22Rv1 (cell line): ENCODE measurements around the gene SF3B2.
"Not testable (repeated sequence)": the region's sequence is repeated elsewhere in the genome, so short reads cannot be mapped to it uniquely, and the experiment has no call there.

ENCODE experiments used
- H3K27ac ChIP-seq: fragments of 450-650 bp; 2 replicates; pipeline ENCODE4 v1.5.1; 2017
- ZFX ChIP-seq: fragments of 450-650 bp; IDR thresholded peaks from 2 replicates; pipeline ENCODE4 v1.6.1; 2017; ENCODE audit warnings: antibody characterized with exemption, borderline replicate concordance
- TF ChIP-seq, protein P1 (sequence below): fragments of 450-650 bp; IDR thresholded peaks from 2 replicates; pipeline ENCODE4 v1.5.1; 2017; ENCODE audit warnings: mild to moderate bottlenecking

Gene SF3B2

DNA sequence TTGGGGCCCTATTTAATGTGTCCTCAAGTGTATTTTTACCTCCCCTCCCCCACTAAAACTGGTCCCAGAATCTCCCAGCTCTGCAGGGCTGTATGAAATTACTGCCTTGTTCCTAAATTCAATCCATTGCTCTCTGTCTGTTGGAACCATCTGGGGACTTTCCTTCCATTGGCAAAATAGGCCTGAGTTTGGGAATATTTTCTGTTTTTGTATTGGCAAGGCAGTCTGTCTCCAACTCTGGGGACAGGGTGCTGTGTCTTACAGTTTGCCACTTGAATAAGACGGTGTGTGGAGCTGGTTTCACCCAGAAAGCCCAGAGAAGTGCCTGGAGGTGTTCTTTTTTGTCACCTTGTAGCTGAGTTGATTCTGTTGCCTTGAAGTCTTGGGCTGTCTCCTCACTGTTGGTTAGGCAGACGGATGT is 19.2 kb downstream of the SF3B2 start:
- peak overlapping the region; percentile 78; the same call in 1 of the 2 replicates for H3K27ac ChIP-seq
- TF ChIP-seq ZFX, result no peak
- TF ChIP-seq, protein P1, sequence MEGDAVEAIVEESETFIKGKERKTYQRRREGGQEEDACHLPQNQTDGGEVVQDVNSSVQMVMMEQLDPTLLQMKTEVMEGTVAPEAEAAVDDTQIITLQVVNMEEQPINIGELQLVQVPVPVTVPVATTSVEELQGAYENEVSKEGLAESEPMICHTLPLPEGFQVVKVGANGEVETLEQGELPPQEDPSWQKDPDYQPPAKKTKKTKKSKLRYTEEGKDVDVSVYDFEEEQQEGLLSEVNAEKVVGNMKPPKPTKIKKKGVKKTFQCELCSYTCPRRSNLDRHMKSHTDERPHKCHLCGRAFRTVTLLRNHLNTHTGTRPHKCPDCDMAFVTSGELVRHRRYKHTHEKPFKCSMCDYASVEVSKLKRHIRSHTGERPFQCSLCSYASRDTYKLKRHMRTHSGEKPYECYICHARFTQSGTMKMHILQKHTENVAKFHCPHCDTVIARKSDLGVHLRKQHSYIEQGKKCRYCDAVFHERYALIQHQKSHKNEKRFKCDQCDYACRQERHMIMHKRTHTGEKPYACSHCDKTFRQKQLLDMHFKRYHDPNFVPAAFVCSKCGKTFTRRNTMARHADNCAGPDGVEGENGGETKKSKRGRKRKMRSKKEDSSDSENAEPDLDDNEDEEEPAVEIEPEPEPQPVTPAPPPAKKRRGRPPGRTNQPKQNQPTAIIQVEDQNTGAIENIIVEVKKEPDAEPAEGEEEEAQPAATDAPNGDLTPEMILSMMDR, result no peak

DNA sequence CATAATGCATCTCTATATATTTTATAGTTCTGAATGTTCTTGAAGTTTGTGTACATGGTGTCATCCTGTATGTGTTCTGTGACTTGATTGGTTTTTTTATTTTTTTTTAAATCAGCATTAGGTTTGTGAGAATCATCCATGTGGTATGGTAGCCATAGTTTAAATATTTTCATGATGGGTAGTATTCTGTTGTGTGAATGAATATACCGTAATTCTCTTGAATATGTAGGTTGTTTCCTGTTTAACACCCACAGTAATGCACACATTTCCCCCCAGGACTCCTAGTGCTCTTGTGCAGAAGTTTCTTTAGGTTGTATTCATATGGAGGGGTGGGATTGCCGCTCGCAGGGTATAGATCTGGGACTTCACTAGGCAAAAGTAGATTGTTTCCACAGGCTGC is 19.9 kb downstream of the SF3B2 start:
- H3K27ac ChIP-seq, result no peak overlapping the region
- TF ChIP-seq ZFX, result no peak
- TF ChIP-seq, protein P1, result no peak

DNA sequence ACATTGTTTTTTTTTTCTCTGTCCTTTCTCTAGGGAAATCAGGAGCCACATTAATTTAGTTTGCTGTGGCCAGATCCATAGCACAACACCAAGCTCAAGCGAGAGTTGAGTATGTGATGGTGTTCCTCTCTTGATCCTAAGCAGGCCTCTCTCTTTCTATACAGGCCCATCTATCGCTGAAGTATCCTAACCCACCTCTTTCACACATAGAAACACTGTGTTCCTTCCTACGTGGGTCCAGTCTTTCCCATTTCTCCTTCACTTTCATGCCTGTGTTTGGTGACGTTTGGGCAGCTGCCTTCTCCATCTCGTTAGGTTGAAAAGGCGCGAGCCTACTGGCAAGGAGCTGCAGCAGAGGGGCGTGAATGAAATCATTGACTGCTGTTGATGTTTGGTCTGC is 20.4 kb downstream of the SF3B2 start:
- H3K27ac ChIP-seq, result no peak overlapping the region
- no peak for TF ChIP-seq ZFX
- TF ChIP-seq, protein P1, result no peak

DNA sequence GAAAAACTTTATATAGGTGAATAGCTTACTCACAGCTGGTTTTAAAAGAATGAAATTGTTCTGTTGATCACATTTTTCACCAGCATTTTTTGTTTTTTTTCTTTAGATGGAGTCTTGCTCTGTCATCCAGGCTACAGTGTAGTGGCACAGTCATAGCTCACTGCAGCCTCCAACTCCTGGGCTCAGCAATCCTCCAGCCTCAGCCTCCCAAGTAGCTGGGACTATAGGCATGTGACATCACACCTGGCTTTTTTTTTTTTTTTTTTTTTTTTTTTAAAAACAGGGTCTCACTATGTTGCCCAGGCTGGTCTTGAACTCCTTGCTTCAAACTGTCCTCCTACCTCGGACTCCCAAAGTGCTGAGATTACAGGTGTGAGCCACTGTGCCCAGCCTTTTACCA is 21.5 kb downstream of the SF3B2 start:
- no peak for TF ChIP-seq ZFX
- TF ChIP-seq, protein P1, result no peak
- no peak overlapping the region for H3K27ac ChIP-seq

DNA sequence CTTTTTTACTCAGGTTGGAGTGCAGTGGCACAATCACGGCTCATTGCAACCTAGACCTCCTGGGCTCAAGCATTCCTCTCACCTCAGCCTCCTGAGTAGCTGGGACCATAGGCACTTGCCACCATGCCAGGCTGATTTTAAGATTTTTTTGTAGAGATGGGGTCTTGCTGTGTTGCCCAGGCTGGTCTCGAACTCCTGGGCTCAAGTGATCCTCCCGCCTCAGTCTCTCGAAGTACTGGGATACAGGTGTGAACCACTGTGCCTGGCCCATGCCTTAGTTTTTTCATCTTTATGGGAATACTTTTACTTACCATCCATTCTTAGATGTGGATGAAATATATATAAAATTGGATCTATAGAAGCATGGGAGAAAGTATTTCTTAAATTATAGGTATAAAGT is 23.1 kb downstream of the SF3B2 start:
- TF ChIP-seq ZFX, result no peak
- TF ChIP-seq, protein P1, result no peak
- H3K27ac ChIP-seq, result no peak overlapping the region

DNA sequence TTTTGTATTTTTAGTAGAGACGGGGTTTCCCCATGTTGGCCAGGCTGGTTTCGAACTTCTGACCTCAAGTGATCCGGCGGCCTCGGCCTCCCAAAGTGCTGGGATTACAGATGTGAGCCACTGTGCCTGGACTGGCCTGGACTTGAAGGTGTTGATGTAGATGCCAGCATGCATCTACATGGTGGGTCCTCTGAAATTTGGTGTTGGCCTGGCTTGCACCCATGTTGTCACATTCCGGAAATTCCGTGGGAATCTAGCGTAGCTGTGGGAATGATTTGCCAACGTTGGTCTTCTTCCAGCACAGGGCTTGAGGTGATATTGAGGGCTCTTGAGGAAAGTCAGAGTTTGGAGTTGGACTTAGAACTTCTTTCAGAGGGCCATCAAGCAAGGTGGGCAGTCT is 24.4 kb downstream of the SF3B2 start:
- TF ChIP-seq ZFX, result no peak
- TF ChIP-seq, protein P1, result no peak
- H3K27ac ChIP-seq, result no peak overlapping the region

DNA sequence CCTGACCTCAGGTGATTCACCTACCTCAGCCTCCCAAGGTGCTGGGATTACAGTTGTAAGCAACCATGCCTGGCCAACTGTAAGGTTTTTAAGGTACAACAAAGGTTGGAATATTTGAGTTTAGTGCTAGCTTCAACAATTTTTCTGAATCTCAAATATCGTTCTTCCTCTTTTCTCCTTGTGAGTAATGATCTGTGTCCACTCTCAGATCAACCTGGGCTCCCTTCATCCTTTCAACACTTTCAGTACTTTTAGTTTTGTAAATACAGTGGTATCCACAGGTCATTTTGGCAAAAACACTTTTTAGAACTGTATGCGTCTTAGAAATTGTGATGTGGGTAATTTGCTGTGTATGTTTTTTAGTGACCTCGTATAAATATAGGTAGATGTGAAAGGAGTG is 25.8 kb downstream of the SF3B2 start:
- H3K27ac ChIP-seq, result no peak overlapping the region
- TF ChIP-seq, protein P1, result no peak
- no peak for TF ChIP-seq ZFX

DNA sequence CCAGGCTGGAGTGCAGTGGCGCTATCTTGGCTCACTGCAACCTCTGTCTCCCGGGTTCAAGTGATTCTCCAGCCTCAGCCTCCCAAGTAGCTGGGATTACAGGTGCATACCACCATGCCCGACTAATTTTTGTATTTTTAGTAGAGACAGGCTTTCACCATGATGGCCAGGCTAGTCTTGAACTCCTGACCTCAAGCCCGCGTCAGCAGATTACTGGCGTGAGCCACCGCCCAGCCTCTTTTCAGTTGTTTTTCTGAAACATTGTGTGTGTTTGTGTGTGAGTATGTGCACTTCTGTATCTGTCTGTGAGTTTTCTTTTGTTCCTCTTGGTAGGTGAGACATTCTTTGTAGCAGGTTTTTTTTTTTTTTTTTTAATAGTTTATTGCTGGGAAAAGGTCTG is 26.8 kb downstream of the SF3B2 start:
- not testable (repeated sequence) for H3K27ac ChIP-seq
